Psoas muscle (tissue), 8 donors: Measurements from ENCODE around the gene TMPRSS9. TPM values are rescaled to one million over a fixed set of nuclear protein-coding genes. Genes with fewer than 3 reads are reported as not detected.

Source experiments
- ATAC-seq, 4 donors: fragments of 200-7000 bp; cut with Tn5 transposase; one replicate each; pipeline ENCODE4 v1.9.1; 2020; ENCODE audit warnings: moderate library complexity in 3 of 4, mild to moderate bottlenecking in 2 of 4
- DNase-seq, 2 donors: peaks; one replicate each; pipeline ENCODE4 v3.0.0-alpha.2; 2020
- H3K27ac ChIP-seq: fragments of 200-600 bp; one replicate; pipeline ENCODE4 v1.8.0; 2022
- H3K27me3 ChIP-seq, 3 donors: fragments of 200-600 bp in 1 of 3; one replicate each; pipeline versions ENCODE4 v1.6.1 to v1.8.0; 2013 to 2022; ENCODE audit warnings: low read length in 2 of 3, mild to moderate bottlenecking in 2 of 3, moderate library complexity in 1 of 3; ENCODE audit not compliant: insufficient read depth in 3 of 3
- H3K36me3 ChIP-seq, 2 donors: fragments of 200-600 bp in 1 of 2; one replicate each; pipeline versions ENCODE4 v1.6.1 to v1.8.0; 2013 to 2022; ENCODE audit warnings: low read depth in 1 of 2, mild to moderate bottlenecking in 1 of 2, moderate library complexity in 1 of 2; ENCODE audit not compliant: insufficient read depth in 1 of 2
- H3K4me1 ChIP-seq: fragments of 200-600 bp; one replicate; pipeline ENCODE4 v1.8.0; 2022
- H3K4me3 ChIP-seq: fragments of 200-600 bp; one replicate; pipeline ENCODE4 v1.8.0; 2022; ENCODE audit warnings: mild to moderate bottlenecking
- H3K9me3 ChIP-seq: fragments of 200-600 bp; one replicate; pipeline ENCODE4 v1.8.0; 2022
- CTCF ChIP-seq: fragments of 200-600 bp; IDR thresholded peaks from one replicate; pipeline ENCODE4 v1.8.0; 2022; ENCODE audit warnings: antibody characterized with exemption
- WGBS, 3 donors: extraction: QIAGEN DNeasy Blood & Tissue Kit; methylation state at CpG; one replicate each; pipeline versions ENCODE4 v1.1.6 to v1.1.7; 2013; 5-methylcytosine and 5-hydroxymethylcytosine counted together
- intact Hi-C, 2 donors: fragments of 100-400 bp; cut with DNase I; formaldehyde crosslinking; loops; one replicate each; pipeline versions ENCODE4 v1.11.0 to v1.14.2; 2022
- polyA plus RNA-seq, 3 donors: library from polyadenylated mRNA; stranded (reverse); fragments of 200-250 nt; gene quantifications; one replicate each; pipeline ENCODE4 v1.2.3, GENCODE V29; 2013
- total RNA-seq, 4 donors: library from RNA; stranded (reverse); fragmentation: NEBNext Ultra II Directional in 2 of 4; extraction: Animal tissue kit (Norgen Biotek cat#: 25700) in 2 of 4; gene quantifications; one replicate each; pipeline versions ENCODE4 v1.2.1 to v1.2.4, GENCODE V29; 2021 to 2023
- donor health status: healthy with polysubstance abuse.
- donor health status: DM: no; HTN: no; CAD: no; lungs with moderate emphysema.
- donor health status: Bipolar disorder and iron deficiency.
- donor health status: healthy.
- donor health status: DM: yes; HTN: yes; CAD: no.
- donor health status: DM: no; HTN: no; CAD: no.
- donor health status: DM: no; HTN: no; CAD: no.
- donor health status: DM: yes; HTN: yes; CAD: no.

Gene TMPRSS9
- total and polyA plus RNA-seq, 7 donors = 0.17 TPM; not detected in 6

- no peaks in the 10 kb centered on the region for H3K27me3 ChIP-seq
- no peak for TF ChIP-seq CTCF
- peaks cover 31% of the 10 kb centered on the region for H3K4me1 ChIP-seq
- no peak for ATAC-seq
- peak in 1 of 2 donors; percentile 51 for DNase-seq
- 69 to 74% (median 71%) methylated on average over 37 of the region's 37 CpGs for WGBS, 3 donors
- peaks cover 0 to 31% of the 10 kb centered on the region in 2 donors for H3K36me3 ChIP-seq
- intact Hi-C loops = no loop called here
- H3K27ac ChIP-seq = no peak overlapping the region
- no peaks in the 10 kb centered on the region for H3K9me3 ChIP-seq
- H3K4me3 ChIP-seq = peak overlapping the region; percentile 98
Measured at GRCh38 chr19:2428756-2429711, 69.0 kb downstream of the TMPRSS9 start.

- DNase-seq (no peak), ATAC-seq (no peak)
- H3K4me1 ChIP-seq = peaks cover 26% of the 10 kb centered on the region
- intact Hi-C loops = no loop called here
- H3K36me3 ChIP-seq = peaks cover 3 to 40% of the 10 kb centered on the region in 2 donors
- H3K27ac ChIP-seq = no peak overlapping the region
- H3K9me3 ChIP-seq = no peaks in the 10 kb centered on the region
- WGBS, 3 donors = 82 to 84% (median 84%) methylated on average over 25 of the region's 25 CpGs
- no peak for TF ChIP-seq CTCF
- no peaks in the 10 kb centered on the region for H3K27me3 ChIP-seq
- H3K4me3 ChIP-seq = no peak overlapping the region
Measured at GRCh38 chr19:2429917-2430535, 70.0 kb downstream of the TMPRSS9 start.

- DNase-seq (peak in 1 of 2 donors; percentile 3), ATAC-seq (no peak)
- Histone ChIP-seq H3K4me3 (no peak overlapping the region), H3K27ac (no peak overlapping the region), H3K36me3 (peaks cover 3 to 34% of the 10 kb centered on the region in 2 donors), H3K9me3 (no peaks in the 10 kb centered on the region), H3K27me3 (no peaks in the 10 kb centered on the region), H3K4me1 (peaks cover 14% of the 10 kb centered on the region)
- TF ChIP-seq CTCF = no peak
- intact Hi-C loops = no loop called here
- WGBS, 3 donors = 91 to 93% (median 93%) methylated on average over 34 to 37 of the region's 37 CpGs
Measured at GRCh38 chr19:2431318-2432055, 71.4 kb downstream of the TMPRSS9 start.

- peak in 1 of 2 donors; percentile 9 for DNase-seq
- WGBS, 3 donors = 91 to 97% (median 96%) methylated on average over 25 of the region's 25 CpGs
- Histone ChIP-seq H3K4me1 (peaks cover 9% of the 10 kb centered on the region), H3K9me3 (no peaks in the 10 kb centered on the region), H3K27ac (no peak overlapping the region), H3K27me3 (no peaks in the 10 kb centered on the region), H3K4me3 (no peak overlapping the region), H3K36me3 (peaks cover 3 to 41% of the 10 kb centered on the region in 2 donors)
- no peak for ATAC-seq
- intact Hi-C loops = no loop called here
- TF ChIP-seq CTCF = no peak
Measured at GRCh38 chr19:2432131-2432848, 72.2 kb downstream of the TMPRSS9 start.
